Measurements from ENCODE around the gene MUC22.

DNA sequence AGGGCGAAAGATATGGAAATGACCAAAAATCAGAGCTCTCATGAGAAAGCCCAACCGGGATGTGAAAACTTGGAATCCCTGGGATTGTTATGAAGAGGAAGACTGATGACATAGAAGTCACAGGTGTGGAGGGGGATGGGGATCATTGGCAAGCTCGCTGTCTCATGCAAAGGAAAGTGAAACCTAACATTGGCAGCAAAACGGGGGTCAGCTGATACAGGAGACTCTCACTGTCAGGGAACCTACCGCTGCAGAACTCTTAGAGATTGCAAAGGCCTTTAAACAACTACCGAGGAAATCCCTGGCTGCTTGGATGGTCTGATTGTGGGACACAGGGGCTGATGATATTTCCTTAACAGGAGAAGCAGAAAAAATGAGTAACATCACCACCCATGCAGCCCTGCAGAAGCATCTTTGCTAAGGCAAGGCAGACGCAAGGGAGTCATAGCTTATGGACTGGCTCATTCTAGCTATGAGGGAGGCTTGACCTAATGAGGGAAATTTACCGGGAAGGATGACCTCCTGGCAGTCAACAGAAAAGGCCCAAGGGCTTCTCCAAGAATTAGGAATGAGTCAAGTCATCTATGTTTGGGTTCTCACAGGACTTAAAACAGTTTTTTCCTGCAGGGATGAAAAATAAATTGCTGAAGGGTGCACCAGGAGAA is 19.7 kb upstream of the MUC22 start:
- TF ChIP-seq, protein P1, sequence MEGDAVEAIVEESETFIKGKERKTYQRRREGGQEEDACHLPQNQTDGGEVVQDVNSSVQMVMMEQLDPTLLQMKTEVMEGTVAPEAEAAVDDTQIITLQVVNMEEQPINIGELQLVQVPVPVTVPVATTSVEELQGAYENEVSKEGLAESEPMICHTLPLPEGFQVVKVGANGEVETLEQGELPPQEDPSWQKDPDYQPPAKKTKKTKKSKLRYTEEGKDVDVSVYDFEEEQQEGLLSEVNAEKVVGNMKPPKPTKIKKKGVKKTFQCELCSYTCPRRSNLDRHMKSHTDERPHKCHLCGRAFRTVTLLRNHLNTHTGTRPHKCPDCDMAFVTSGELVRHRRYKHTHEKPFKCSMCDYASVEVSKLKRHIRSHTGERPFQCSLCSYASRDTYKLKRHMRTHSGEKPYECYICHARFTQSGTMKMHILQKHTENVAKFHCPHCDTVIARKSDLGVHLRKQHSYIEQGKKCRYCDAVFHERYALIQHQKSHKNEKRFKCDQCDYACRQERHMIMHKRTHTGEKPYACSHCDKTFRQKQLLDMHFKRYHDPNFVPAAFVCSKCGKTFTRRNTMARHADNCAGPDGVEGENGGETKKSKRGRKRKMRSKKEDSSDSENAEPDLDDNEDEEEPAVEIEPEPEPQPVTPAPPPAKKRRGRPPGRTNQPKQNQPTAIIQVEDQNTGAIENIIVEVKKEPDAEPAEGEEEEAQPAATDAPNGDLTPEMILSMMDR (conservative IDR thresholded peaks at IDR 0.05) = no peak
- TF ChIP-seq ZFX (IDR thresholded peaks at IDR 0.05) = no peak

Data from C4-2B (cell line).